ENCODE results near the gene SLC6A8.
"Not testable (repeated sequence)": the region's sequence is repeated elsewhere in the genome, so short reads cannot be mapped to it uniquely, and the experiment has no call there.

The SLC6A8 gene

DNA sequence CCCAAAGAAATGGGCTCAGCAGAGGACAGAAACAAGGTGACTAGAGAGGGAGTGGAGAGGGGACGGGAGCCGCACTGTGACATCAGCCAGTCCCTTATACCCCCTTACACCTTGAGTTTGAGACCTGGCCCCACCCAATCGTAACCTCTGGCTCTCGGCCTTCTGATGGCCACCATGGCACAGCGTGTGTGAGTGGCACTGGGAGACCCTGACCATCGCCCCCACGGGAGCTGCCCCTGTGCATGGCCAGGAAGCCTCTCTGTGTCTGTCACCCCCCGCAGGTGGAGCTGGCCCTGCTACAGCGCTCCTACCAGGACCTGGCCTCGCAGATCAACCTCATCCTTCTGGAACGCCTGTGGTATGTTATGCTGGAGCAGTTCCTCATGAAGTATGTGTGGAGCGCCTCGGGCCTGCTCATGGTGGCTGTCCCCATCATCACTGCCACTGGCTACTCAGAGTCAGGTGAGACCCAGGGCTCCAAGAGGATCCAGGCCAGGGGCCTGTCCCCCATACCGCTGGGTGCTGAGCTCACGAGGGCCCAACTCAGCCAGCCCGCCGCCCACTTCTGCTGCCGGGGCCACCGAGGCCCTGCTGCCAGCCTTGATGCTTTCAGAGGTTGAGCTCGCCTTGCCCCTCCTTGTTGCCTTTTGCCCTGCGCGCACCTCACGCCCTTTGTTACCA, 41.4 kb downstream of the SLC6A8 start:
- in situ Hi-C loops (cut with MboI; ENCODE audit: low sequenced_read_pairs): no loop called here

DNA sequence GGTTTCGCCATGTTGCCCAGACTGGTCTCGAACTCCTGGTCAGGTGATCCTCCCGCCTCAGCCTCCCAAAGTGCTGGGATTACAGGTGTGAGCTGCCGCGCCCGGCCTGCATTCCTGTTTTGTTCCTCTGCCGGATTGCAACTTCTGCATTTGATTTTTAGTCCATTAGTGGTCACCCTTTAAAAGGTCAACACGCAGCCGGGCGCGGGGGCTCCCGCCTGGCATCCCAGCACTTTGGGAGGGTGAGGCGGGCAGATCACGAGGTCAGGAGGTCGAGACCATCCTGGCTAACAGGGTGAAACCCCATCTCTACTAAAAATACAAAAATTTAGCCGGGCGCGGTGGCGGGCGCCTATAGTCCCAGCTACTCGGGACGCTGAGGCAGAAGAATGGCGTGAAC, 42.4 kb downstream of the SLC6A8 start:
- in situ Hi-C loops (cut with MboI; ENCODE audit: low sequenced_read_pairs): not testable (repeated sequence)

DNA sequence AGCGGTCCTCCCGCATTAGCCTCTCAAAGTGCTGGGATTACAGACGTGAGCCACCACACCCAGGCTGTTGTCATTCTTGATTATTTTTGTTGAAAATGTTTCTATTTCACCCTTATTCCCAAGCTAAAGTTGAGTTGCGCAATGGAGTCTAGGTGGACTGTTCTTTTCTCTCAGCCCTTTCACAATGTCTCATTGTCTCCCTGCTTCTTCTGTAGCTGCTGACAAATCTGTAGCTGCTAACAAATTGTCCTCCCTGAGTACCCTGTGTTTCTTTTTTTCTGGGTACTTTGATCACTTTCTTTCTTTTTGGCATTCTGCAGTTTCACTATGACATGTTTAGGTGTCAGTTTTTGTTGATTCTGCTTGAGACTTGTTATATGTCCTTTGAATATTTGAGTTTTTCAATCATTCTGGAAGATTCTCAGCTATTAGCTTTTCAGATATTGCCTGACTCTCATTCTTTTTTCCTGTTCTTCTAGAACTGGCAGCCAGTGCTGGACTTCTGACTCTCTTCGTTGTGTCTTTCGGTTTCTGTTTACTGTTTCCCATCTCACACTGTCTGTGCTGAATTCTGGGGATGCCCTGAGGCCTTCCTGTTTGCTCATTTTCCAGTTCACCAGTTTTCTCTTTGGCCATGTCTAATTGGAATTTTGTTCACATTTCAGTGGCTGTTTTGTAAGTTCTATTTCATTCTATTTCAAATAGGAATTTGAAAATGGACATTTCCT, 43.6 kb downstream of the SLC6A8 start:
- in situ Hi-C loops (cut with MboI; ENCODE audit: low sequenced_read_pairs): no loop called here

DNA sequence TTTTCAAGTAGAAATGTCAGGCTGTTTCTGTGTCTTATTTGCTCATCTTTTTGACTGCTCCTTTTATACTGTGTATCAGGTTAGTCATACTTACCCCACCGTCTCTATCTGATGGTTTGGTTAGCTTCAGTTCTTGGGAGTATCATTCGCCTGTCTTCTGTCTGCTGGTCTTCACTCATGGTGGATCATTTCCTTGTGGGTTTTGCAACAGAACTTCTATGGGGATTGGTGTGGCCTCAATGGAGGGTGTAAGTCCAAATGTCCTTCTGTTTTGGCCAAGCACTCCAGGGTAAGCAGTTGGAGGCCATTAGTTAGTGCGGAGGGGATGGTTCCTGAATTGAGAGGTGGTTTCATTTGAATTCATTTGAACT, 44.1 kb downstream of the SLC6A8 start:
- in situ Hi-C loops (cut with MboI; ENCODE audit: low sequenced_read_pairs): no loop called here

DNA sequence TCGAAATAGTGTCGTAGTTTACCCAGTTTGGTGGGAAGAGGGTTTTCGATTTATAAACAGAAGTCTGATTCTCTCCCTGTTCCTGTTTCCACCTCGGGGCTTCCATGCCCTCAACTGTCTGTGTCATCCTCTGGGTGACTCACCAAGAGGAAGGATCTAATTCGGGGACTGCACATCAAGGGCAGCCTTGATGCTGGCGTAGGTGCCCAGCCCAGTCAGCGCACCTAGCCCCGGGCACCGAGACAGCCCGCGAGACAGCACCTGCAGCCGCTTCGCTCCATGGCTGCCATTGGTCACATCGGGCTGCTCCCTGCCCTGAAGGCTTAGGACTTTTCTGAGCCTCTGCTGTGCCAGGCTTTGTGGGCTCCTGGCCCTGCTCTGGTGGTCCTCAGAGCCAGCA, 44.7 kb downstream of the SLC6A8 start:
- in situ Hi-C loops (cut with MboI; ENCODE audit: low sequenced_read_pairs): no loop called here

DNA sequence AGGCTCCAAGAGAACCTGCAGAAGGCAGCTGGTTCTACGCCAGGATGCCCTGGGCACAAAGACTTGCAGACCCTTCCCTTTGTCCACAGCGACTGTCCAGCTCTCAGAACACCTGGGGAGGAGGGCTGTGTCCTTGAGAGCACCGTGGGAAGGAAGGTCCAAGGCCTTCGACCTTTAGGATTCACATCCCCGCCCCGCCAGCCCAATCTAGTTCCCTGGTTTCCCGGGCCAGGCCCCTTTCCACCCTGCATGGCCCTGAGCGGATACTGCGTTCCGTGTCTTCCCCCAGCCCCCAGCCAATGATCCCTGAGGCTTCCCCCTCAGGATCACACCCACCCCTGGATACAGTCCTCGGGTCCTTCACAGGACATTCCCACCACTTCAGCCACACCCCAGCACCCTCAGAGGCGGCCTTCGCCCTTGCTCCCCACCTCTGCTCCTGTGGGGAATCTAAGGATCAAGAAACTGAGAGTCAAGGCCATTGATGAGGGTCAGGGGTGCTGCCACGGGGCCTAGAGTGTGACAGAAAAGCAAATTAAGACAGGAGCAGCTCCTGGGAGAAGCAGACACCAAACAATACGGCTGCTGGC, 46.0 kb downstream of the SLC6A8 start:
- in situ Hi-C loops (cut with MboI; ENCODE audit: low sequenced_read_pairs): no loop called here

DNA sequence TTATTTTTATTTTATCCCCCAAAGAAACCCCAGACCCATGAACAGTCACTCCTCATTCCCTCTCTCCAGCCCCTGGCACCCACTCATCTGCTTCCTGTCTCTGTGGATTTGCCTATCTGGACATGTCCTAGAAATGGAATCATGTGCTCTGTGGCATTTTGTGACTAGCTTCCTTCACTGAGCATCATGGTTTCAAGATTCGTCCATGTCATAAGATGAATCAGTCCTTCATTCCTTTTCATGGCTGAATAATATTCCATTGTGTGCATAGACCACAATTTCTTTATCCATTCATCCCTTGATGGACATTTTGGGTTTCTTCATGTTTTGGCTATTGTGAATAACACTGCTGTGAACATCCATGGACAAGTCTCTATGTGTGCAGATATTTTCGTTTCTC, 47.1 kb downstream of the SLC6A8 start:
- in situ Hi-C loops (cut with MboI; ENCODE audit: low sequenced_read_pairs): no loop called here

DNA sequence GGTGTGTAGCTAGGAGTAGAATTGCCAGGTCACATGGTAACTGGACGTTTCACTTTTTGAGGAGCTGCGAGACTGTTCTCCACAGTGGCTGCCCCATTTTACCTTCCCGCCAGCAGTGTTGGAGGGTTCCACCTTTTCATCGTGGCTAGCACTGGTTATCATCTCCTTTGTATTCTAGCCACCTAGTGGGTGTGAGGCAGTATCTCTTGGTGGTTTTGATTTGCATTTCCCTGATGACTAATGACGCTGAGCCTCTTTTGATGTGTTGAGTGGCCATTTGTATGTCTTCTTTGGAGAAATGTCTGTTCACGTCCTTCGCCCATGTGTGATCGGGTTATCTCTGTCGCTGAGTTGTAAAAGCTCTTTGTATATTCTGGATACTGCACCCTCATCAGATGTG, 47.5 kb downstream of the SLC6A8 start:
- in situ Hi-C loops (cut with MboI; ENCODE audit: low sequenced_read_pairs): no loop called here

DNA sequence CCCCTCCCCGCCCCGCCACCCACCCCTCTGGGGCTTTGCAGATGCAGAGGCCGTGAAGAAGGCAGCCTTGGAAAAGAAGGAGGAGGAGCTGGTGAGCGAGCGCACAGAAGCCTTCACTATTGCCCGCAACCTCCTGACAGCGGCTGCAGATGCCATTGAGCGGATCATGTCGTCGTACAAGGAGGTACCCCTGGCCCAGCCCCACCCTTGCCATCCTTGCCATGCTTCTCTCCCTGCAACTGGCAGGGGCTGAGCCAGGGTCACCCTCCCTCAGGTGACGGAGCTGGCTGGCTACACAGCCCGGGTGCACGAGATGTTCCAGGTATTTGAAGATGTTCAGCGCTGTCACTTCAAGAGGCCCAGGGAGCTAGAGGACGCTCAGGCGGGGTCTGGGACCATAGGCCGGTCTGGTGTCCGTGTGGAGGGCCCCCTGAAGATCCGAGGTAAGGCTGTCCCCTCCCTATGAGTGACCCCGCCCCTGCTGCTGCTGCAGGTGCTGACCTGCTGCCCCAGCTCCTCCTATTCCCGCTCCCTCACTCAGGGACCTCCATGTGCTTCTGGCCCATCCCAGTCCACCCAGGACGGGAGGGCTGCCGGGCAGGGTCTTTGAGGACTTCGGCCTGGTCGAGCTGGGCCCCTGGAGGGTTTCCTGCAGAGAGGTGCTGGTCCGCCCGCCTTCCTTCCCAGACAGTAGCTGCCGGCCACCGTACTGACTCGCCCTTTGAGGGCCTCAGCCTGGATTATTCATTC, 48.5 kb downstream of the SLC6A8 start:
- in situ Hi-C loops (cut with MboI; ENCODE audit: low sequenced_read_pairs): no loop called here

DNA sequence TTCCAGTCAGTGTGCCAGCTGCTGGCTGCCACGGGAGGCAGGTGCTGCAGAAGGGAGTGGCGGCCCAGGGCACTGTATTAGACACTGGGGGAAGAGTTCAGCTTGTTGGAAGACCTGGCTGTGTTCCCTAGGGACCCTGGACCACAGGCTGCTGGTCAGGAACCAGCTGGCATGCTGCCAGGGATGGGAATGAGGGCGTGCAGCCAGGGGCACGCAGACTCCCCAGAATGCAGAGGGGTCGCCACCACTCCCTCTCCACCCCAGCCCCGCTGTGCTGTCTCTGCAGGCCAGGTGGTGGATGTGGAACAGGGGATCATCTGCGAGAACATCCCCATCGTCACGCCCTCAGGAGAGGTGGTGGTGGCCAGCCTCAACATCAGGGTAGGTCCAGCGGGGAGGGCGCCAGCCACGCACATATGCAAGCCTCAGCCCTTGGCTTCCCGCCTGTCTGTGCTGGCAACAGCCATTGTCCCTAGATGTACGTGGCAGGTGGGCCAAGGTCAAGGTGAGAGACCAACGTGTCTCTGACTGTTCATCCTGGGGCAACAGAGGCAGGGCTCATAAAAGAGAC, 49.2 kb downstream of the SLC6A8 start:
- in situ Hi-C loops (cut with MboI; ENCODE audit: low sequenced_read_pairs): no loop called here

DNA sequence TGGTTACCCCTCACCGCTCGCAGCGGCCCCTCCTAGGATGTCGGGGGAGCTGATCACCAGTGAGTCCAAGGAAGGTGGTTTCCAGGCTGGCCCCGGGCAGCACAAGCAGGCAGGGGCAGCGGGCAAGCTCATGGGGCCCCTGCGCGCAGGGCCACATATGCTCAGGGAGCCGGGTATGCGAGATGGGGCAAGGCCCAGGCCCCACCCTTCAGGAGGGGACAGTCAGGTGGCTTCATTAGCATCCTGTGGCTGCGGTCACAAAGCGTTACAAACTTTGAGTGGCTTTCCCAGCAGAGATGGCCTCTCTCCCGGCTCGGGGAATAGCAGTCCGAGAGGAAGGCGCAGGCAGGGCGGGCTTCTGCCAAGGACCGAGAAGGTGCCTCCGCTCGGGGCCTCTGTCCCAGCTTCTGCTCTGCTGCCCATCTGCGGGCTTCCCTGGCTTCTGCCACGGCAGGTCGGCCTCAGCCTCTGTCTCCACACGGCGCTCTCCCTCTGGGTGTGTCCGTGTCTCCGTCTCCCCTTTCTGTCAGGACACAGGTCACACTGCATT, 50.4 kb downstream of the SLC6A8 start:
- in situ Hi-C loops (cut with MboI; ENCODE audit: low sequenced_read_pairs): no loop called here

DNA sequence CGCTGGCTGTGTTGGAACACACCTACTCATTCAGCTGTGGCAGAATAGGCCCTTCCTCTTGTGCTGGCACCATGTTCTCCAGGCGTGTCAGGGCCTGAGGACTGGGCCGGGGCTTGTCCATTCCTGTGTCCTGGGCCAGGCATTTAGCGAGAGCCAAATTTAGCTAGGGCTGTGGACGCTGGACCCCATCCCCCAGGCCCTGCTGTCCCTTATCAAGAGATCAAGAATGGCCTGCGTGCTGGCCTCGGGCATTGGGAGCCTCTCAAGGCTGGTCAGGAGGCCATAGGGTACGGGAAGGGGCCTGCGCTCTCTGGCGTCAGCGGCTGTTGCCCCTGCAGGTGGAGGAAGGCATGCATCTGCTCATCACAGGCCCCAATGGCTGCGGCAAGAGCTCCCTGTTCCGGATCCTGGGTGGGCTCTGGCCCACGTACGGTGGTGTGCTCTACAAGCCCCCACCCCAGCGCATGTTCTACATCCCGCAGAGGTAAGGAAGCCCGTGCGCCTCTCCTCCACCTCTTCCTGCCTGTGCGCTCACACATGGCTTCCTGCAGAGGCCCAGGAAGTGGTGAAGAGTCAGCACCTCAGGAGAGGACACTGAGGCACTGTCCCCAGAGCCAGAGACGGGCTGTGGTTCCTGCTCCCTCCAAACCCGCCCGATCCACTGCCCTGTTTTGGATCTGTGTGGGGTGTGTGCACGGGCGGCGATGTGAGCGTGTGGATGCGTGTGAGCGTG, 52.2 kb downstream of the SLC6A8 start:
- in situ Hi-C loops (cut with MboI; ENCODE audit: low sequenced_read_pairs): no loop called here

DNA sequence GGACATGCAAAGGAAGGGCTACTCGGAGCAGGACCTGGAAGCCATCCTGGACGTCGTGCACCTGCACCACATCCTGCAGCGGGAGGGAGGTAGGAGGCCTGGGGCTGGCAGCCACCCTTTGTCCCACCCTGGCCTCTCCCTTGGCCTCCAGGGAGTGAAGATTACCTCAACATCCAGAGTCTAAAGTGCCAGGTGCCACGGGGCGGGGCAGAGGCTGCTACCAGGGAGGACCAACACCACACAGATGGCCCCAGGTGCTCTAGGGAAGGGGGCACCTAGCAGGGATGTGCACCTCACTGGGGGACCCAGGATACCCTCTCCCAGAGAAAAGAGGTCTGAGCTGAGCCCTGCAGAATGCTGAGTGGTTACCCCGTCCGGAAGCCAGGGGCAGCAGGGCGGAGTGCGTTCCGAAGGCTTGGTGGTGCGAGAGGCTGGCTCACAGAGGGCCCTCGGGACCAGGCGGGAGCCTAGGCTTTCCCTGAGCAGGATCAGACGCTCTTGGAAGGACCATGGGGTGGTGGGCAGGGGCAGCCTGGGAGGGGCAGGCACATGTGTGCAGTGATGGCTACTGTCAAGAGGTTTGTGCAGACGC, 53.0 kb downstream of the SLC6A8 start:
- in situ Hi-C loops (cut with MboI; ENCODE audit: low sequenced_read_pairs): no loop called here

DNA sequence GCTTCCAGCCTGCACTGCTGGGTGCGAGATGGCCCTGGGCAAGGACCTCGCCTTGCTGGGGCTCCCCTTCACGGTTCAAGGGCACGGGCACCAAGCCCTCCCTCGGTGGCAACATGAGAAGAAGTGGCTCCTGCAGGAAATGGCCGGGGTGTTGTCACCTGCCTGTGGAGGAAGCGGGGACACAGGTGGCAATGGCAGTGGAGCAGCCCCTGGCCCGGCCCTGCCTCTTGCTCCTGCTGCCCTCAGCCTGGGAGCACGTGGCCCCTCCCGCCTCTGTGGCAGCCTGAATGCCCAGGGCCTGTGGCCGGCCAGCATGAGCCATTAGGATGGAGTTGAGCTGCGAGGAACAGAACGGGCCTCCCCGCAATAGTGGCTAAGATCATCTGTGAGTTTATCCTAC, 53.7 kb downstream of the SLC6A8 start:
- in situ Hi-C loops (cut with MboI; ENCODE audit: low sequenced_read_pairs): no loop called here

DNA sequence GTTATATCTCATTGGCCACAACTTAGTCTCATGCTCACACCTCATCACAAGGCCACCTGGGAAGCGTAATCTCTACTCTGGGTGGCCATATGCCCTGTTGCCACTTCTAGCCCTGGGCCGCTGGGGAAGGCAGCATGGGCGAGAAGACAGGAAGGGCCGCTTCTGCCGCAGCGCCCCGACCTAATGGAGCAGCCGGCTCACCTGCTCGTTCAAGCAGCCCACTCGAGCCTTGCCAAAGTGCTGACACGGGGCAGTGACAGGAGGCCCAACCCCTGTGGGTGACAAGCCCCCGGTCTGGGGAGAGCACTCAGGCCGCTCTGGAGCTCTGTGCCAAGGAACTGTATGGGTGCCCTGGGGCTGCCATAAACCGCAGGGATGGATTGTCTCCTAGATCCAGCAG, 54.4 kb downstream of the SLC6A8 start:
- in situ Hi-C loops (cut with MboI; ENCODE audit: low sequenced_read_pairs): not testable (repeated sequence)

DNA sequence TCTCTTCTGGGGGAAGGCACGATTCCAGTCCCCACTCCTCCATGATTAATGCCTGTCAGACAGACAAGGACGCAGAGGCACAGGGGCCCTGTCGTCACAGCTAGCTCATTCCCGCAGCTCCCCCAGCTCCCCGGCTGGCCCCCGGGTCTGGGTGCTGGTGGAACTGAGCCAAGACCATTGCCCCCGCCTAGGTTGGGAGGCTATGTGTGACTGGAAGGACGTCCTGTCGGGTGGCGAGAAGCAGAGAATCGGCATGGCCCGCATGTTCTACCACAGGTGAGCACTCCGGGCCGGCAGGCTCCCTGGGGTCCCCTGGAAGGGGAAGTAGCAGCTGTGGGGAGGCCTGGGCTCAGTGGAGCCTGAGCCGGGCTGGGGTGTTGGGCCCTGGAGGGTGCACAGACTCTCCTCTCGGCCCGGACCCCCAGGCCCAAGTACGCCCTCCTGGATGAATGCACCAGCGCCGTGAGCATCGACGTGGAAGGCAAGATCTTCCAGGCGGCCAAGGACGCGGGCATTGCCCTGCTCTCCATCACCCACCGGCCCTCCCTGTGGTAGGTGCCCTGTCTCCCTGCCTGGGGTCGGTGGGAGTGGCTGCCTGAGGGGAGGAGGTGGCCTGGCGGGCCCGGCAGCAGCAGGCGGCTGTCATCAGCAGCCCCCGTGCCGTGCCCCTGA, 55.2 kb downstream of the SLC6A8 start:
- in situ Hi-C loops (cut with MboI; ENCODE audit: low sequenced_read_pairs): not testable (repeated sequence)

DNA sequence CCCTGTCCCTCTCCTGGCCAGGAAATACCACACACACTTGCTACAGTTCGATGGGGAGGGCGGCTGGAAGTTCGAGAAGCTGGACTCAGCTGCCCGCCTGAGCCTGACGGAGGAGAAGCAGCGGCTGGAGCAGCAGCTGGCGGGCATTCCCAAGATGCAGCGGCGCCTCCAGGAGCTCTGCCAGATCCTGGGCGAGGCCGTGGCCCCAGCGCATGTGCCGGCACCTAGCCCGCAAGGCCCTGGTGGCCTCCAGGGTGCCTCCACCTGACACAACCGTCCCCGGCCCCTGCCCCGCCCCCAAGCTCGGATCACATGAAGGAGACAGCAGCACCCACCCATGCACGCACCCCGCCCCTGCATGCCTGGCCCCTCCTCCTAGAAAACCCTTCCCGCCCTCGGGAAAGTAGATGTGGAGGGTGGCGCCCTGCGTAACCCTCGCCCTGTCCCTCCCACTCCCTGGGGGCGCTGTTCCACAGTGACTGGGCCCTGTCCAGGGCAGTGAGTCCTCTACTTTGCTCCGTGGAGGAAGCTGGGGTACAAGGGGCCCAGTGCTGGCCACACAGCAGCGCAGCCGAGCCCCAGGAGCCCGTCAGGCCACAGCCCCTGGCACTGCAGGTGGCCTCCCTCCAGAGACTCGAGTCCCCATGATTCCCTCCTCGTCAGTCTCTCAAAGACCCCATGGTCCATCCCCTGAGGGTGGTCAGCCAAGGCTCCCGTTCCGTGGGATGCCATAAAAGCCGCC, 55.9 kb downstream of the SLC6A8 start:
- in situ Hi-C loops (cut with MboI; ENCODE audit: low sequenced_read_pairs): not testable (repeated sequence)

DNA sequence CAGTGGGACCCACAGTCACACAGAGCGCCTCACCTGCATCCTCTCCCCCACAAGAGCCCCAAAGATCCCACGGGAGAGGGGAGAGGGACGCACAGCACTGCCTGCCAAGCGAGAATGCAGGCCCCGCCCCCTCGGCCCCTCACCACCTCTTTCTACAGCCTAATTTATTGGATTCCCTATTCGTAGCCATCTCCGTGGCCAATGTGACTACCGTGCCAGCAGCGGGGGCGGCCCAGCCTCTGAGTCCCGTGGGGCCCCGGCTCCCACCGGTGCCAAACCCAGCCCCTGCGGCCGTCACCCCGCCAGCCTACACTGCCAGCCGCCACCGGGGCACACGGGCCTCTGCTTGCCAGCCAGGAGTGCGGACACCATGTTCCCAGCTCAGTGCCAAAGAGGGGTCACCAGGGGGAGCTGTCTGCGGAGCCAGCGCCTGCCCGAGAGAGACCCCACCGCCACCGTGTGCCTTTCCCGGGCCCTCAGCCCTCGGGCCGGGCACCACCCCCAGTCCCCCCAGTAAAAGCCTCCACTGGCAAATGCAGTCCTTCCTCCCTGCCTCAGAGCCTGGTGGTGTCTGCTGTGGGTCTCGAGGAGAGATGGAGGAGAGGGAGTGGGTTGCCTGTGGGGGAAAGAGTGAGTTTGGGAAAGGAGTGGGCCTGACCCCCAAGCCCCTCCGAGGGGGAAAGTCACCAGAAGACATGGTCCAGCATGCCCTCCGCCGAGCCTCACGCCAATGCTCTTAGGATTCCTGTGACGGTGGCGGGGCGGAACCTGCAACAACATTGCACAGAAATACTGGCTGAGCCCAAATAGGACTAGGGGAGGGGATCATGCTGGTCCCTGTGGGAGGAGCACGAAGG, 56.7 kb downstream of the SLC6A8 start:
- in situ Hi-C loops (cut with MboI; ENCODE audit: low sequenced_read_pairs): no loop called here
